Endometrium (tissue), 2 donors: ENCODE data around the gene PRELID2.
A peak's percentile ranks its signal among the peaks of the same experiment; 100 is the strongest.
"Not testable (repeated sequence)": the region's sequence is repeated elsewhere in the genome, so short reads cannot be mapped to it uniquely, and the experiment has no call there.

ENCODE experiments used
- FAIRE-seq: peaks from 2 replicates; lab custom pipeline; 2012; peaks lifted over from hg19 to GRCh38; lab: Jason Lieb, UNC
- donor health status: control.
- donor health status: control.

PRELID2 gene

GRCh38 chr5:145838276-145838675 is 3.1 kb upstream of the PRELID2 start:
- FAIRE-seq: no peak

- not testable (repeated sequence) for FAIRE-seq
Observed at GRCh38 chr5:145836241-145836640, 1.1 kb upstream of the PRELID2 start.

- FAIRE-seq: no peak
Observed at GRCh38 chr5:145835848-145836239, 702 bp upstream of the PRELID2 start.

GRCh38 chr5:145834554-145834916 is 607 bp downstream of the PRELID2 start:
- FAIRE-seq: no peak

- FAIRE-seq: no peak
Observed at GRCh38 chr5:145833631-145834200, 1.4 kb downstream of the PRELID2 start.

- no peak for FAIRE-seq
Observed at GRCh38 chr5:145830594-145830993, 4.5 kb downstream of the PRELID2 start.

GRCh38 chr5:145829708-145830361 is 5.3 kb downstream of the PRELID2 start:
- no peak for FAIRE-seq

GRCh38 chr5:145826895-145827674 is 8.1 kb downstream of the PRELID2 start:
- no peak for FAIRE-seq

GRCh38 chr5:145825751-145826180 is 9.4 kb downstream of the PRELID2 start:
- peak; percentile 76 for FAIRE-seq

- no peak for FAIRE-seq
Observed at GRCh38 chr5:145824040-145824439, 11.1 kb downstream of the PRELID2 start.

- FAIRE-seq: no peak
Observed at GRCh38 chr5:145818604-145819003, 16.5 kb downstream of the PRELID2 start.

GRCh38 chr5:145812877-145813276 is 22.3 kb downstream of the PRELID2 start:
- FAIRE-seq: no peak

- no peak for FAIRE-seq
Observed at GRCh38 chr5:145811834-145812625, 23.1 kb downstream of the PRELID2 start.

- no peak for FAIRE-seq
Observed at GRCh38 chr5:145806923-145807322, 28.2 kb downstream of the PRELID2 start.

- FAIRE-seq: no peak
Observed at GRCh38 chr5:145805819-145806218, 29.3 kb downstream of the PRELID2 start.

- no peak for FAIRE-seq
Observed at GRCh38 chr5:145804701-145805100, 30.4 kb downstream of the PRELID2 start.

GRCh38 chr5:145803112-145804004 is 31.8 kb downstream of the PRELID2 start:
- FAIRE-seq: no peak

GRCh38 chr5:145801195-145801594 is 33.9 kb downstream of the PRELID2 start:
- FAIRE-seq: no peak

GRCh38 chr5:145800181-145800580 is 35.0 kb downstream of the PRELID2 start:
- FAIRE-seq: no peak

- FAIRE-seq: not testable (repeated sequence)
Observed at GRCh38 chr5:145798503-145798902, 36.6 kb downstream of the PRELID2 start.

GRCh38 chr5:145797336-145797735 is 37.8 kb downstream of the PRELID2 start:
- no peak for FAIRE-seq
